Measurements from ENCODE around the gene TYRP1.
"Not testable (repeated sequence)": the region's sequence is repeated elsewhere in the genome, so short reads cannot be mapped to it uniquely, and the experiment has no call there.

TYRP1 gene, protein sequence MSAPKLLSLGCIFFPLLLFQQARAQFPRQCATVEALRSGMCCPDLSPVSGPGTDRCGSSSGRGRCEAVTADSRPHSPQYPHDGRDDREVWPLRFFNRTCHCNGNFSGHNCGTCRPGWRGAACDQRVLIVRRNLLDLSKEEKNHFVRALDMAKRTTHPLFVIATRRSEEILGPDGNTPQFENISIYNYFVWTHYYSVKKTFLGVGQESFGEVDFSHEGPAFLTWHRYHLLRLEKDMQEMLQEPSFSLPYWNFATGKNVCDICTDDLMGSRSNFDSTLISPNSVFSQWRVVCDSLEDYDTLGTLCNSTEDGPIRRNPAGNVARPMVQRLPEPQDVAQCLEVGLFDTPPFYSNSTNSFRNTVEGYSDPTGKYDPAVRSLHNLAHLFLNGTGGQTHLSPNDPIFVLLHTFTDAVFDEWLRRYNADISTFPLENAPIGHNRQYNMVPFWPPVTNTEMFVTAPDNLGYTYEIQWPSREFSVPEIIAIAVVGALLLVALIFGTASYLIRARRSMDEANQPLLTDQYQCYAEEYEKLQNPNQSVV

DNA sequence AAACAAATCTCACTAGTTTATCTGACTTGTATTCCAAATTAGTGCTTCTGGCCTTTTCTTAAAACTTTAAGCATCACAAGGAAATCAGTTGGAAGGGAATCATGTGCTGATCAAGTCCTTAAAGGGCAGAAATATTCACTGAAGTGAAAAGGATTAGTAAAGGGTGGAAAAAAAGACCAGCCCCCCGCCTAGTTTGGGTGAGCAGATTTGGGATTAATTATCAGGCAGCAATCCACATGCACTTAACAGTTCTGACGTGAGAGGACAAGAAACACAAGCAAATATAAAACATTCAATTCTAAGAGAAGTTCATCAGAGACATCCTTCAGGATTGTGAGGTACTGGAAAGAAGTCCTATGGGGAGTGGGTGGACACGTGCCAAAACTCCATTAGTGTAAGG, at the start of gene TYRP1:
TYRP1 (plus strand) TSS at position 245 of the 400 bp plus-strand sequence. CDS start 612 bp downstream, outside the sequence.
- DNase-seq (ENCODE audit: low read depth), result no peak

DNA sequence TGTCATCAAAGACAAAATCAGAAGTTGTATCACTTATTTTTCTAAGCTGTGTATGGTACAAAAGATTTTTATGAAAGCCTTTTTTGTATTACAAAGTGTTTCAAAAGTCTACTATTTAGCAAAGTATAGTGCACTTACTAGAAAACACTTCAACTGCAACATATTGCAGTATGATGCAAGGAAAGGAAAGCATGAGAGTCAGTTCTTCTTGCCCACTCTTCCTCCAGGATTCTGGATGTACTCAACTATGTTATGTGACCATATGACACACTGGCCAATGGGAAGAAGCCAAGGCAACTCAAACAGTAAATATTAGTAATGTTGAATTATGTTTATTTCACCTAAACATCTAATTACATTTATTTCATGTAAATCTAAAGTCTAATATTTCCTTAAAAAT, 49.5 kb upstream of the TYRP1 start:
- DNase-seq (ENCODE audit: low read depth), result no peak

DNA sequence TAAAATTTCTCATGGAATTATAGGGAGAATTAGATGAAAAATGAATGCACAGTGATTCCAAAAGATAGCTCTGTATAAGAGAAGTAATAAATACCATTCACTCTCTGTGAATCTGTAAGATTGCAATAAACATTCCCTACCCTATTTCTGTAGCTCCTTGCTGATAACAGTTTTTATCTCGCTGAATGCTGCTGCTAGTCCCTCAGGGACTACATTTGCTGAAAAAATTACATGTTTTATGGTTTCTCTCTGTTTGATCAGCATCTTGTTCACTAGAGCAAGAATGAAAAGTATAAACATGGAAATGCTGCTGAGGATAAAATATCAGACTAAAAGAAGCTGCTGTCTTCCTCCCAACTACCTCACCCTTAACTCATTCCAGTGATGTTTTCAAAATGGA, 44.3 kb upstream of the TYRP1 start:
- DNase-seq (ENCODE audit: low read depth), result no peak

DNA sequence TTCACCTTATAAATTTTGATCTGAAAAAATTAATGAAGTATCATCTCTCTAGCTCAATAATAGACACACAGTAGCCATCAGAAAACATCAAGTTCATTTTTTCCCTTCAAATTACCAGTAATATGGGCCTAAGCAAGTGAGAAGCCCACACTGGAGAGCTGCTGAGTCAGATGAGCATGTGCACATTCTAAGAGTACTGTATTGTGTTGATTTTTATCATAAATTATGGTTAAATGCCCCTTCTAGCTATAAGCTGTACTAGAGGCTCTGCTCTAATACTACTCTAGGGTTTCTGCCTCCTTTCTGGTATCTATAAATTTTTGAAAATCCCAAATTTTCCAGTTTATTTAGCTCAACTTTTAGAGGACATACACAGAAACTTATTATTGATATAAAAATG, 42.1 kb upstream of the TYRP1 start:
- DNase-seq (ENCODE audit: low read depth), result no peak

DNA sequence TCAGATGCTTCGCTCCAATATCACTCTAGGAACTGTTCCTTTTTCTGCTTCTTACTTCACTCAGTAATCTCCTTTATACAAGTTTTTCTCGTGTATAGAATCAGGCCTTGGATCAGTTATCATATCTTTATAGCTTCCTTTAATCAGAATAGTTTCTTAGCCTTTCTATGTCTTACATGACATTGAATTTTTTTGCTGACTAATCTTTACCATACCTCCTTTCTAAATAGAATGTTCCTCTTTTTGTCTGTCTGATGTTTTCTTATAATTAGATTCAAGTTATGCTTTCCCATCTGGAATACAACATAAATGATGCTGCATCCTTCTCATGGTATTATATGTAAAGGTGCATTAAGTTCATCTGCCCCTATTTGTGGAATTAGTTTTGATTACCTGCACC, 40.2 kb upstream of the TYRP1 start:
- no peak for DNase-seq (ENCODE audit: low read depth)

DNA sequence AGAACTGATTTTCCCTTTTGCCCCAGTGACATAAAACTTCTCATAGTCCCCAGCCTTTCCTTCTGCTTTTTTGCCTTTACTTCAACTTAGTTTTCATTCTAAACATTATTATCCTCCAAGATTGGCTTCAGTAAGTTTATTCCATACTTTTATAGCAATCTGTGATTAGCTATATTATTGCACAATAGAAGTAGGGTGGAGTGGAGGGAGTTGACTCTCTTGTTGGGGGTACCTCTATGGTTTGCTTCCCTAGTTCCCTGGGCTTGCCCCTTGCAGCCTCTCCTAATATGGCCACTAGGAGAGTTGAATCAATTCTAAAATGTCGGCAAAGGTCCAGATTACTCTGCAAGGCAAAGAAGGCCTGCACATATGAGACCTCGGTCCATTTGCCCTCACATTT, 36.4 kb upstream of the TYRP1 start:
- no peak for DNase-seq (ENCODE audit: low read depth)

DNA sequence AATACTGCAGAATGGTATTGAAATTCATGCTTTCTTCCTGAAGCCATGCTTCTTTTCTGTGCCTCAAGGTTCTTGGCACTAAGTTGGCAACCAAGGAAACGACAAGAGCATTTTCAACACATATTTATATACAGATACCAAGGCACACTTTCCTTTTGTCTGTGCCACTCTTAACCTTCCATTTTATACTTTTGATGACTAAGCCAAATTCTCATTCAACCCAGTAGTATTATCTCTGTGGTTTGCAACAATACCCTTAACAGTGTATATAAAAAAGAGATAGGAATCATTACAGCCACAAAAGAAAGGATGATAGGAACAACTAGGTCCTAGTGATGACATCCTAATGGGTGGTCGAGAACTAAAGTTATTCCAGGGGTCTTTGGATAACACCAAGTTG, 36.0 kb upstream of the TYRP1 start:
- DNase-seq (ENCODE audit: low read depth), result no peak

DNA sequence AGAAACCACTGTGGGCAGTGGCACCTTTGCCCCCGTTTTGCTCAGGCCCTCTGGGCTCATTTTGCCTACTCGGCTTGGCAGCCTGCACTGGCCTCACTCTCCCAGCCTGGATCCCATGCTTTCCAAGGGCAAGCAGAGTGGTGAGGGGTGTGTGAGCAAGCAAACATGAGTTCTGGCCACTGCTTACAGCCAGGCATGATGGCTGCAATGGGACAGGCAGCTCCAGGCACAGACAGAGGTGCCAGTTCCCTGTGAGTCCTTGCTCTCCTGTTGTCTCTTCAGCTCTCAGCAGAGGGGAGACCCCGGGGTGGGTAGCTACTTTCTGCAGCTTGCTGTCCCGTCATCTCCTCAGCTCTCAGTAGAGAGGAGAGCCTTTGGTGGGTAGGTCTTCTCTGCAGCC, 35.2 kb upstream of the TYRP1 start:
- no peak for DNase-seq (ENCODE audit: low read depth)

DNA sequence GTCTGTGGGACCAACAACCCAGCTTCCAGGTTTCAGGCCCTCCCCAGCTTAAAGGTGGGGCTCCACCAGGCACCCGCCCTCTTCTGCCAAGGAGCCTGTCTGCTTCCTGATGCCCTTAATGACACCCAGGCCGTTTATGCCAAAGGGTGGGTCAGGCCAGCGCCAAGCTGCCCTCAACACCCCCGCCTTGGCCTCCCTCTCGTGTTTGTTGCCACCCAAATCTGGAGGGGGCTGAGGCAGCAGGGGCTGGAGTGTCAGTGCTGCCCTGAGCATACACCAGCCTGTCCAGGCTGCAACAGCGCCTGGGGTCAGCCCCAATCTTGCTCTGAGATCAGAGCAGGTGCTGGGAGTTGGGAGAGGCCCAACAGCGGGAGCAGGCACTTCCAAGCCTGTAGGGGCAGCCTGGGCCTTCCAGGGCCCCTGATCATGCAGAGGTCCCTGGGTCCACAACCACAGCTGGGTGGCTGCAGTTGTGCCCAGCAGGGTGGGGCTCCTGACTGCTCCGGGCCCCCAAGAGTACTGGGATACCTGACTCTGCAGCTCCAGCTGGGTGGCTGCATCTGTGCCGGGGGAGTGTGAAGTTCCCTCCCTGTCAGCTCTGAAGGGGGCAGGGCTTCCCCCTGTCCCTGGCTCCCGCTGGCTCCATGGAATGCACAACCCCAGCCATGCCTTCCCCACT, 34.5 kb upstream of the TYRP1 start:
- no peak for DNase-seq (ENCODE audit: low read depth)

DNA sequence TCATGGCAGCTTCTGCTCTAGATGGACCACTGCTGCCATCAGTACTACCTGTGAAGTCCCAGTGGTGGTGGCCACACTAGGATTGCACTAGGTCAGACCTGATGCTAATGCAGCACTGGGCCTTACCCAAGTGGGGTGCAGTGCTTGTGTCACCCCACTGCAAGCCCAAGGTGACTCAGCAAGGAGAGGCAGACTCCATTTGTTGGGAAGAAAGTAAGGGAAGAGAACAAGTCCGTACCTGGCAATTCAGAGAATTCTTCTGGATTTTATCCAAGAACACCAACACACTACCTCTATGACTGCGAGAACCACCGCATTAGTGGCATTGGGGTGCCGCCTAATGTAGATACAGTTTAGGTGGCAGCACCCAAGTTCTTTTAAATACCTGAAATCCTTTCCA, 34.0 kb upstream of the TYRP1 start:
- no peak for DNase-seq (ENCODE audit: low read depth)

DNA sequence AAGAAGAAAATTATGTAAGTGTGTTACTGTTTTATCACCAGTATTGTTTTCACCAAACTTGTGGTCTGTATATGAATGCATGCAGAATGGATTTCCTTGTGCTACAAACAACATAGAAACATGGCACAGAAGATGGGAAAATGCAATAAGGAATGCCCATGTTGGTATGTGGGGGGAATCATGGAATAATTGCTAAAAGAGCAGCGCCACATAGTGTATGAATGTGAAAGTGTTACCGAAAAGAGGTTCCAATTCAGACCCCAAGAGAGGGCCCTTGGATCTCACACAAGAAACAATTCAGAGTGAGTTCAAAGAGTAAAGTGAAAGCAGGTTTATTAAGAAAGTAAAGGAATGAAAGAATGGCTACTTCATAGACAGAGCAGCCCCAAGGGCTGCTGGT, 26.4 kb upstream of the TYRP1 start:
- no peak for DNase-seq (ENCODE audit: low read depth)

DNA sequence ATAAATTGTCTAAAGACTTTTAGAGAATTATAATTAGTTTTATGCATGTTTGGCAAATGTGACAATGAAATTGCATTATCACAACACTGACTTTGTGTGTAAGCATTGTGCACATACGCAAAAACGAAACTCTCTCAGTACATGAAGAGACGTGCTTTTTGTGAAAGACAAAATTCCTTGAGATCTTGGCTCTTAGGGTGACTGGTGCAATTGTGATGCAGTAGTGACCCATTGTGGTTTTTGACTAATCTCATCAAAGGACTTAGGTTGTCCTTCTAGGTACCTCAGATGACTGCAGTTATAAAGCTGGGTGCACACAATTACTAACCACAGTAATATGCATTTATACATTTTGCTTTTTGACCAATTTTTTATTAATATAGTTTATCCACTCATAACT, 25.3 kb upstream of the TYRP1 start:
- no peak for DNase-seq (ENCODE audit: low read depth)

DNA sequence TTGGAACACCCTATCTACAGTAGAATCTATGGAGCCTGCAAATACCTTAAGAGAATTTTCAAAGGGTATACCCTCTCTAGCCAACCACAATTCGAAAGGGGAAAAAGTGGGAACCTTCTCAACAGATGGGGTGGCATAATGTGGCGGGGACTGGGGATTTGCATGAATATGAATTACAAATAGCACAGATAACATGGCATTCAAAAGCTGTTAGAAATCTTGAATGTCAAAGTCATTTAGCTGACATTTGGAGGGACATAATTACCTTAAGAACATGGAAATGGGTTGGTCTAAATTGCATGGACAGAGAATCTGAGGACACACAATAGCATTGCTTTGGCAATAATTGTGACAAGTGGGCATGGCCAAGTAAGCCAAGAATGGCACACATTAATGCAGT, 23.2 kb upstream of the TYRP1 start:
- DNase-seq (ENCODE audit: low read depth), result no peak

DNA sequence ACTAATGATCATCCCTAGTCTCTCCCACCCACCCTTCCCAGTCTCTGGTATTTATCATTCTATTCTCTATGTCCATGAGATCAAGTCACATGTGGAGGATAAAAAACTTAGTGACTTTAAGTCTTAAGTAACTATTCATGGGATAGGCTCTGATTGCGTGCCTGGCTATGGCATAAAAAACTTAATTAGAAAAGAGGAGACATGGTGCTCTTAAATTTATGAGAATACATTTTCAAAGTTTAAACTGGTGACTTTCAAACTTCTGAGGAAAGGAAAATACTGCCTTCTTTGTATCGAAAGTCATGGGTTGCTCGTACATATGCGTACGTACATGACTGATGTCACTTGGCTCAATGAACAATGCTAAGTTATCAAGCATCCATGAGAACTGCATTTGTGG, 18.2 kb upstream of the TYRP1 start:
- DNase-seq (ENCODE audit: low read depth), result no peak

DNA sequence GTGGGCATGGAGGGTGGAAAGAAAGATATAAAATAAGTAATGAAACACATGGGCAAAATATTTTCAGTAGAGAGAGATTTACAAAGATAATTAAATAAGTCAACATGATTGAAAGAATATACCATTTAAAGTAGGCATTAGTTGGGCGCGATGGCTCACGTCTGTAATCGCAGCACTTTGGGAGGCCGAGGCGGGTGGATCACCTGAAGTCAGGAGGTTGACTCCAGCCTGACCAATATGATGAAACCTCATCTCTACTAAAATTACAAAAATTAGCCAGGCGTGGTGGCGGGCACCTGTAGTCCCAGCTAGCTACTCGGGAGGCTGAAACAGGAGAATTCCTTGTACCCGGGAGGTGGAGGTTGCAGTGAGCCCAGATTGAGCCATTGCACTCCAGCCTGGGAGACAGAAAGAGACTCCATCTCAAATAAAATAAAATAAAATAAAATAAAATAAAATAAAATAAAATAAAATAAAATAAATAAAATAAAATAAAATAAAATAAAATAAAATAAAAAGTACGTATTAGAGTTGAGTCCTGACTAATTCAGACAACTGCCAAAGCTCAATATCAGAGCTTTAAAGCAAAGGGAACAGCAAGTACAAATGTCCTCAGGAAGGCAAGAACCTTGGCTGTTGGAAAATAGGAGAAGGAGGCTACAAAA, 15.6 kb upstream of the TYRP1 start:
- not testable (repeated sequence) for DNase-seq (ENCODE audit: low read depth)

DNA sequence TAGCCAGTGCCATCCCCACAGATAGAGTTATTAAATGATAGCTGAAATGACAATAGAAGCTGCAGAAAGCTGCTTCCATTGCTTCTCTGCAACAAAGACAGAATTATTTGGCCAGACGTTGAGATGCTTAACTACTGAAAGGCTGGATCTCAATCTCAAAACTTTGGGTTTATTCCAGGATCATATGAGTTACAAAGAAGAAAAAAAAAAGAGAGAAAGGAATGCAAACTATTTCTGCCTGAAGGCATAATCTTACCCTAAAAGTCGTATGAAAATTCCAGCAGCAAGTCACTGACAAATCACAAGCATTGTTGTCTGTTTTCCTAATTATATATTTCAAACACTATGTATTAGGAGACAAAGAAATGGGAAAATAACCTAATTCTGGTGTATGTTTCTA, 12.8 kb upstream of the TYRP1 start:
- peak; percentile 39 for DNase-seq (ENCODE audit: low read depth)

DNA sequence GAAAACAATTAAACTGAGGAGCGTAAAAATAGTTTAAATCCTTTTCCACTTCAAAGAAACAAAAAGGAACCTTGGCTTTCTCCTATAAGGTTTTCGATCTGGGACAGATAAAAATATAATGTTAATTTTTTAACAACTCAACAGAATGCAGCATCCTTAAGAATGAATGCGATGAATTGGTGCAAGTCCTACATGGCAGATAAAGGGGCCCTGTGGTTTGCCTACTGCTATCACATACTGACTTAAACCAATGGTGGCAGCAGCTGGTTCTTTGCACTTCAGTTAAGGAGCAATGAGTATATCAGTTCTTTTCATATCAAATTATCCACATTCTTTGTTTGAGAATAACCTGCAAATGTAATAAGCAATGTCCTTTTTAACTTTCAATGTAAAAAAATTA, 12.4 kb upstream of the TYRP1 start:
- DNase-seq (ENCODE audit: low read depth), result no peak

DNA sequence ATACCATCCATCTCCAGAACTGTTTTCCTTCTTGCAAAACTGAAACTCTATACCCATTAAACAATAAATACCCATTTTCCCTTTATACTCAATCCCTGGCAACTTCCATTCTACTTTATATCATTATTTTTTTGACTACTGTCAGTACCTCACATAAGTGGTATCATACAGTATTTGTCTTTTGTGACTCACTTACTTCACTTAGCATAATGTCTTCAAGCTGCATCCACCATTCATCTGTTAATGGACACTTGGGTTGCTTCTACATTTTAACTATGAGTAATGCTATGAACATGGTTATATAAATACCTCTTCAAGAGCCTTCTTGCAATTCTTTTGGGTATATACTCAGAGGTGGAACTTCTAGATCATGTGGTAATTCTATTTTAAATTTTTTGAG, 11.6 kb upstream of the TYRP1 start:
- DNase-seq (ENCODE audit: low read depth), result peak; percentile 32

DNA sequence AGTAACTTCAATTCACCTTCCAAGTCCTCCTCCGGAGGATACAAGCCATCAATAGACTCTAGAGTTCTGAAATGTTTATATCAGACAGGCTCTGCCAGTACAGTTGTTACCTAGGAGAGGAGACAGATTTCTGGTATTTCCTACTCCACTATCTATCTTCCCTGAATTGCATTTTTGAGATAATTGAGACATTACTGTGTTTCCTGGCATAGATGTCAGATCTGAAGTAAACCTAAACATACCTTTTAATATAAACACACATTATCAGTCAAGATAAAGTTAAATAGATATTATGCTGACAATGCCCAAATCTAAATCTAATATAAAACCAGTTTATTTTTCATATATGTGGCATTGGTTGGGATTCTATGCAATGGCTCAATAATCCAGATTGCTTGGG, 8.2 kb upstream of the TYRP1 start:
- no peak for DNase-seq (ENCODE audit: low read depth)

DNA sequence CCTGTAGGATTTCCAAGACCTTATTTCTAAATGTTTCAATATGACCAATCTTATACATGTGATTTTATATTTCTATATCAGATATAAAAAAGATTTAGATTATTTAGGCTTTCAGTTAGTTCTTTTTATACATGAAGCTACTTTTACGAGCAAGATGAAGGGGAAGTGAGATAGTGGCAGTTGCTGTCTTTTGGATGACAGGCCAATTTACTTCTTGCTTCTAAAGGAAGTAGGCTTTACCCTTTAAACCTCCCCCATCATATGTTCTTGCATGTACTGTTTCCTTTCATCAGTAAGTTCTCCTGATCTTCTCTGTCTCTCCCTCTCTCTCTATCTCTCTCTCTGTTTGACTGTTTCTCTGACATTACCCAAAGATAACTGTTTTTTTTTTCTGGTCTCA, 4.0 kb upstream of the TYRP1 start:
- no peak for DNase-seq (ENCODE audit: low read depth)

DNA sequence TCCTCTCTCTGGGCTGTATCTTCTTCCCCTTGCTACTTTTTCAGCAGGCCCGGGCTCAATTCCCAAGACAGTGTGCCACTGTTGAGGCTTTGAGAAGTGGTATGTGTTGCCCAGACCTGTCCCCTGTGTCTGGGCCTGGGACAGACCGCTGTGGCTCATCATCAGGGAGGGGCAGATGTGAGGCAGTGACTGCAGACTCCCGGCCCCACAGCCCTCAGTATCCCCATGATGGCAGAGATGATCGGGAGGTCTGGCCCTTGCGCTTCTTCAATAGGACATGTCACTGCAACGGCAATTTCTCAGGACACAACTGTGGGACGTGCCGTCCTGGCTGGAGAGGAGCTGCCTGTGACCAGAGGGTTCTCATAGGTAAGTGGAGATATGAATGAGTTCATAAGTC, 828 bp downstream of the TYRP1 start:
- DNase-seq (ENCODE audit: low read depth), result no peak

DNA sequence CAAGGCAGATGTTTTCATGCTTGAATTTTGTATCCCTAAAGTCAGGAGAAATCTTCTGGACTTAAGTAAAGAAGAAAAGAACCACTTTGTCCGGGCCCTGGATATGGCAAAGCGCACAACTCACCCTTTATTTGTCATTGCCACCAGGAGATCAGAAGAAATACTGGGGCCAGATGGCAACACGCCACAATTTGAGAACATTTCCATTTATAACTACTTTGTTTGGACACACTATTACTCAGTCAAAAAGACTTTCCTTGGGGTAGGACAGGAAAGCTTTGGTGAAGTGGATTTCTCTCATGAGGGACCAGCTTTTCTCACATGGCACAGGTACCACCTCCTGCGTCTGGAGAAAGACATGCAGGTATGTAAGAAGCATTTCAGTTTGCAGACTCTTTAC, 2.3 kb downstream of the TYRP1 start:
- no peak for DNase-seq (ENCODE audit: low read depth)
